OCI-LY3 (cell line): Measurements from ENCODE around the gene HAUS2.

Experiments used
- CTCF ChIP-seq: fragments of 200-600, 300-600 bp; sonication (generic); IDR thresholded peaks from 2 replicates; pipeline ENCODE4 v1.5.1; 2014; ENCODE audit warnings: antibody characterized with exemption, low read length, low read depth
- EZH2phosphoT487 ChIP-seq: fragments of 200-600 bp; shearing (Covaris generic); IDR thresholded peaks from 2 replicates; pipeline ENCODE4 v1.6.1; 2018; ENCODE audit warnings: antibody characterized with exemption, mixed run types, low read depth

GRCh38 chr15:42507514-42507913 lies 41.1 kb upstream of the HAUS2 start:
- TF ChIP-seq CTCF, result no peak
- TF ChIP-seq EZH2phosphoT487, result no peak
